D721Med (cell line): ENCODE measurements around the gene CCNQ.
A peak's percentile ranks its signal among the peaks of the same experiment; 100 is the strongest.

ENCODE experiments used
- DNase-seq: peaks from one replicate; pipeline ENCODE4 v3.0.0; 2011; ENCODE audit warnings: low spot score; ENCODE audit not compliant: insufficient read length
- FAIRE-seq: peaks from 2 replicates; lab custom pipeline; 2011; peaks lifted over from hg19 to GRCh38; lab: Jason Lieb, UNC
- TF ChIP-seq, protein P1 (sequence below): IDR thresholded peaks from 2 replicates; pipeline ENCODE4 v1.5.1; 2012; ENCODE audit warnings: mild to moderate bottlenecking, control low read depth; ENCODE audit not compliant: insufficient read depth; ENCODE audit errors: missing control alignments

The CCNQ gene

DNA sequence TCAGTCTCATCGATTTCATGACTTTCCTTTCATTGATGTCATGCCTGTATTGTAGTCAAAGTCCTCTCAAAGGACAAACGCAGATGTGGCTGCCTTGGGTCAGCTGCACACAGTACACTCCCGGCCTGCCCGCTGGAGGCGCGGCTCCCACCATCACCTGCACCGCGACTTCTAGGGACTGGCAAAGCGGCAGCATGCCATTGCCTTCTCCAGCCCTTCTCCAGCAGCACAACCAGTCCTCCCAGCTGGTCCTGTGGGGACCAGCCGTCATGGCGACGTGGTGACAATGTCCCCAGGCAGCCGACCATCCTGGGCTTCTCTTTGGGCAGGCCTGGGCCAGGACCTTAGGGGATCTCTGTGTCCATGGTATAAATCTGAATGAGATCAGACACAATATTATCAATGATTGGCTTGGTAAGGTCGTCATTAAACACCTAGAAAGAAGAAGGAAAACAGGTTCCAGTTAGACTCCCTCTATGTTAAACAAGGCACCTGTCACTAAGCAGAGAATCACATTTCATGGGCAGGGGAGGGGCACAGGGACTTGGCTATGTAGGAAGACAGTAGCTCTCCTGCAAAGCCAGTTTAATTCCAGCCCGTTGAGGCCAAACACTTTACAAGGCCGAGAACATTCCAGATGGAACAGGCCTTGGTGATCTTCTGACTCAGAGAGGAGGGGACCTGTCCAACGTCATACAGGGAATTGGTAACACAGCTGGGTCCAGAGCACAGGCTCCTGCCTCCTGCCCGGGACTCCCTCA is 10.7 kb downstream of the CCNQ start:
- FAIRE-seq = no peak
- DNase-seq = no peak
- TF ChIP-seq, protein P1, sequence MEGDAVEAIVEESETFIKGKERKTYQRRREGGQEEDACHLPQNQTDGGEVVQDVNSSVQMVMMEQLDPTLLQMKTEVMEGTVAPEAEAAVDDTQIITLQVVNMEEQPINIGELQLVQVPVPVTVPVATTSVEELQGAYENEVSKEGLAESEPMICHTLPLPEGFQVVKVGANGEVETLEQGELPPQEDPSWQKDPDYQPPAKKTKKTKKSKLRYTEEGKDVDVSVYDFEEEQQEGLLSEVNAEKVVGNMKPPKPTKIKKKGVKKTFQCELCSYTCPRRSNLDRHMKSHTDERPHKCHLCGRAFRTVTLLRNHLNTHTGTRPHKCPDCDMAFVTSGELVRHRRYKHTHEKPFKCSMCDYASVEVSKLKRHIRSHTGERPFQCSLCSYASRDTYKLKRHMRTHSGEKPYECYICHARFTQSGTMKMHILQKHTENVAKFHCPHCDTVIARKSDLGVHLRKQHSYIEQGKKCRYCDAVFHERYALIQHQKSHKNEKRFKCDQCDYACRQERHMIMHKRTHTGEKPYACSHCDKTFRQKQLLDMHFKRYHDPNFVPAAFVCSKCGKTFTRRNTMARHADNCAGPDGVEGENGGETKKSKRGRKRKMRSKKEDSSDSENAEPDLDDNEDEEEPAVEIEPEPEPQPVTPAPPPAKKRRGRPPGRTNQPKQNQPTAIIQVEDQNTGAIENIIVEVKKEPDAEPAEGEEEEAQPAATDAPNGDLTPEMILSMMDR = no peak

DNA sequence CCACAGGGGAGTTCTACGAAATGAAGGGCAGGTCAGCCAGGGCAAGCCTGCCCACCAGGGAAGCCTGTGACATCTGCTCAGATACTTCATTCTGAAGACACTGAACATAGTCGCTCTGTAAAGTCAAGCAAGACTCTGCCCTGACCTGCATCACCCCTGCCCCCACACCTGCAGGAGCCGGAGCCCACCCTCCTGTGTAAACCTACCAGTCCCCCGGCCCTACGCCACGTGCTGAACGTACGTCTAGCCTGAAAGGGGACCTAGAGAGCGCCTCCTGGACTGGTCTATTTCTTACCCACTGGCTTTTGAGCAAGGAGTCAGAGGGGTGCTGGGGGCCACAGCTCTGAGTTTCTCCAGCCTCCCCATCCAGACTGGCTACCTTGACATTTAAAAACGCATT is 11.6 kb downstream of the CCNQ start:
- DNase-seq (no peak), FAIRE-seq (no peak)
- TF ChIP-seq, protein P1 = no peak

DNA sequence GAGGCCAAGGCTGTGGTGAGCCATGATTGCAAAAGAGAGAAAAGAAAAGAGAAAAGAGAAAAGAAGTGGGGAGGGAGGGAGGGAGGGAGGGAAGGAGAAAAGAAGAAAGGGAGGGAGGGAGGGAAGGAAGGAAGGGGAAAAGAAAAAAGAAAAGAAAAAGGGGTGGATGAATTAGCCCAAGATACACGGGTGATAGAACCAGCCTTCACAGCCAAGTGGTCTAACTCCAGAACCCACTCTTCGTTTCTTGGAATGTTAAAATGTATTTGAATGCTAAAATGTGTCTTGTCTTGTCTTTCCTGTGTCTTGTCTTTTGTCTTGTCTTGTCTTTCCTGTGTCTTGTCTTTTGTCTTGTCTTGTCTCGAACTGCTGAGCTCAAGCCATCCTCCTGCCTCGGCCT is 13.1 kb downstream of the CCNQ start:
- no peak for FAIRE-seq
- no peak for DNase-seq
- TF ChIP-seq, protein P1 = no peak

- DNase-seq (no peak), FAIRE-seq (no peak)
- TF ChIP-seq, protein P1 = no peak
These were observed 15.5 kb downstream of the CCNQ start for GRCh38 chrX:153583433-153583832.

DNA sequence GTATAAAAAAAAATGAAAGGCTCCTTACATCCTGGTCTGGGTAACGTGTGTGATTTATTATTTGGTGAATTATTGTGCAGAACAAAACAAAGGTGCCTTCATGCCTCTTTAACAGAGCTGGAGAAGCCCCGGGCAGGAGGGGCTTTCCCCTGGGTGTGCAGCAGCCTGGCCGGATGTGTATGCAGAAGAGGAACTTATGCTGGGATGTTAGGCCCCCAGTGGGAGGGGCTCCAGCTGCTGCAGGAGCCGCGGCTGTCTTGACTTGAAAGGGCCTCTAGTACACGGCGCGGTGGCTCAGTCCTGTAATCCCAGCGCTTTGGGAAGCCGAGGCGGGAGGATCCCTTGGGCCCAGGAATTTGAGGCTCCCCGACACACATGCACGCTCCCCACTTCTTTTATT is 16.0 kb downstream of the CCNQ start:
- FAIRE-seq (no peak), DNase-seq (no peak)

GRCh38 chrX:153580700-153581386 is 18.1 kb downstream of the CCNQ start:
- DNase-seq (no peak), FAIRE-seq (no peak)

More for the DNA sequence above, 16.0 kb downstream of the CCNQ start:
- TF ChIP-seq, protein P1 = no peak

More at GRCh38 chrX:153580700-153581386, 18.1 kb downstream of the CCNQ start:
- TF ChIP-seq, protein P1 = peak; percentile 18
